Large intestine (tissue), 3 donors: ENCODE results near the gene GON4L. TPM values are rescaled to one million over a fixed set of nuclear protein-coding genes. Genes with fewer than 3 reads are reported as not detected.
"Not testable (repeated sequence)": the region's sequence is repeated elsewhere in the genome, so short reads cannot be mapped to it uniquely, and the experiment has no call there.

ENCODE experiments used
- DNase-seq, 2 donors: peaks; one replicate each; pipeline versions ENCODE4 v3.0.0 to v3.0.0-alpha.2; 2013
- H3K27ac ChIP-seq: one replicate; pipeline ENCODE4 v1.5.1; 2013; ENCODE audit warnings: low read length
- H3K27me3 ChIP-seq: 2 replicates; pipeline ENCODE4 v1.6.1; 2013; ENCODE audit warnings: low read length; ENCODE audit not compliant: control insufficient read depth, insufficient read depth
- H3K36me3 ChIP-seq: 2 replicates; pipeline ENCODE4 v1.6.1; 2013; ENCODE audit warnings: low read length; ENCODE audit not compliant: control insufficient read depth, insufficient read depth
- H3K4me1 ChIP-seq: one replicate; pipeline ENCODE4 v1.6.1; 2013; ENCODE audit warnings: low read length; ENCODE audit not compliant: control insufficient read depth, insufficient read depth
- H3K4me3 ChIP-seq: one replicate; pipeline ENCODE4 v1.5.1; 2013; ENCODE audit warnings: low read length
- H3K9me3 ChIP-seq: one replicate; pipeline ENCODE4 v1.6.1; 2013; ENCODE audit warnings: mild to moderate bottlenecking, low read depth, low read length, moderate library complexity; ENCODE audit not compliant: control insufficient read depth
- WGBS: methylation state at CpG from one replicate; pipeline ENCODE4 v1.1.5; 2013; ENCODE audit warnings: low lambda C conversion rate; ENCODE audit not compliant: insufficient coverage; 5-methylcytosine and 5-hydroxymethylcytosine counted together
- polyA plus RNA-seq: library from polyadenylated mRNA; unstranded; fragments of 120-200 nt; gene quantifications from one replicate; pipeline ENCODE4 v1.2.1, GENCODE V29; 2013

The GON4L gene
- polyA plus RNA-seq, 1 donor = 51.0 TPM

- Histone ChIP-seq H3K27me3 (no peaks in the 10 kb centered on the region), H3K4me3 (no peak overlapping the region), H3K9me3 (no peaks in the 10 kb centered on the region), H3K4me1 (no peaks in the 10 kb centered on the region), H3K27ac (no peak overlapping the region), H3K36me3 (no peaks in the 10 kb centered on the region)
- no peak for DNase-seq
- whole genome bisulfite sequencing = no CpG with 5 or more reads among the region's 6 CpGs
Measured at GRCh38 chr1:155703216-155703615, 153.8 kb downstream of the GON4L start.

DNA sequence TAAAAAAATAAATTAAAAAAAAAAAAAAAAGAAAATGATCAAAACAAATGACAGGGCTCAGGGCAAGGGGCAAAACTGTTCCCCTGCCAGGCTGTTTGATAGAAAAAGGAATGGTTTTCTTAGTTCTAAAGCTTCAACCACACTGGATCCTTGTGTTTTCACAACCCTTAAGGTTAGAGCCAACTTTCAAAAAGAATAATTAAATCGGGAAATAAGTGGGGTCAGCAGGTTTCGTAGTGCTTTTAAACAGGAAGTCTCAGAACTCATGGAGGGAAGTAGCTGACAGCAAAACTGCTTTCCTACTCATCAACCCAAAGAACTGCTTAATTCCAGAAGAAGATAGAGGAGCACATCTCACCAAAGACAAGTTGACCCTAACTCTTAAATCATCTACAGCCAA, 155.3 kb downstream of the GON4L start:
- H3K36me3 ChIP-seq, H3K9me3 ChIP-seq, DNase-seq, H3K27ac ChIP-seq, H3K27me3 ChIP-seq, H3K4me1 ChIP-seq, H3K4me3 ChIP-seq: not testable (repeated sequence)
- WGBS = no CpG with 5 or more reads among the region's 2 CpGs

Other genes starting within 250 kb of the GON4L start
- 44.4 TPM for gene MSTO1, start 247.0 kb downstream of the GON4L start, polyA plus RNA-seq
- gene YY1AP1, start 168.4 kb downstream of the GON4L start, polyA plus RNA-seq = 57.1 TPM
- 96.3 TPM for gene DAP3, start 168.1 kb downstream of the GON4L start, polyA plus RNA-seq
- gene SYT11, start 2.4 kb upstream of the GON4L start, polyA plus RNA-seq = 19.0 TPM
- 57.1 TPM for gene RIT1, start 54.1 kb upstream of the GON4L start, polyA plus RNA-seq
- gene KHDC4, start 77.2 kb upstream of the GON4L start, polyA plus RNA-seq = 75.2 TPM
- gene RXFP4, start 84.4 kb upstream of the GON4L start, polyA plus RNA-seq = 0.34 TPM
- 51.2 TPM for gene ARHGEF2, start 121.3 kb upstream of the GON4L start, polyA plus RNA-seq
- gene SSR2, start 163.7 kb upstream of the GON4L start, polyA plus RNA-seq = 281 TPM
- gene UBQLN4, start 196.6 kb upstream of the GON4L start, polyA plus RNA-seq = 43.9 TPM
- 64.0 TPM for gene LAMTOR2, start 197.6 kb upstream of the GON4L start, polyA plus RNA-seq
- 174 TPM for gene RAB25, start 203.9 kb upstream of the GON4L start, polyA plus RNA-seq
- gene MEX3A, start 225.3 kb upstream of the GON4L start, polyA plus RNA-seq = 8.4 TPM